ENCODE data around the gene SIAH2. TPM values are rescaled to one million over a fixed set of nuclear protein-coding genes. Genes with fewer than 3 reads are reported as not detected.

SIAH2 gene
- total and polyA plus RNA-seq, 9 of the 15 experiments (the other 6 are each of a cell fraction or from before 2014, with no cell fraction given): 4.8 to 39.0 (median 29.9) TPM

DNA sequence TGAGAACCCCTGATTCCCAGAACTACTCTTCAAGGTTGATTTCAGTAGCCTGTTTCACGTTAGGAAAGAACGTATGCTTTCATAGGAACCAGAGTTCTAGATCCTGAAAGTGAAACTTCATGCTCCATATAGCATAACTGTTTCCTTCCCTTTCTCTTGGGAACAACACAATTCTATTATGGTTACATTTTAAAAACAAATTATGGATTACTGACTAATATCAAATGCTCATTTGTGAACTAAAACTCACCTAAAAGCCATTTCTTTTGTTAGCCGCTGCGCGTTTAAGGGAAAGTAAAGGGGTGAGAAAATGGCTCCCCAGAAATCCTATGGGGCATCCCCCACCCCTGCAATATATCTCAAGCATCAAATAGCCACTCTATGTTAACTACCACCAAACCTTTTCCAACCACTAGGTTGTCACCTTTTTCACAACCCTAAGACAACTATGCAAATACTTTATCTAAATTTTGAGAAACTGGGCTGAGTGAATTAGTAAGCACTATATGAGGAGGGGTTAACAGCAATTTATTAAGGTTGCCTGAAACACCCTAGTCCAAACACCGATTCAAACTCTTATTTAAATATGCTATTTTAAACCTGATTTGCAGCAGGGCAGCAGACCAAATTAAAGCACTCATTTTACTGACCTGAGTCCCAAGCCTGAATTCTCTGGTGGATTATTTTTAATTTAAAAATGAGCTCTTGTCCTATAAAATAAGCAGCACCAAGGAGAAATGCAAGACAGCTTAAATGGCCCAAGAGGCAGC is 2.4 kb downstream of the SIAH2 start:
- Histone ChIP-seq H4K20me1 (replicated peaks; ENCODE audit: control insufficient read depth, insufficient read depth, low read length) (no peaks in the 10 kb centered on the region), H3K27me3 (ENCODE audit: control insufficient read depth in 2 of 2, insufficient read depth in 2 of 2, low read length in 2 of 2) (no peaks in the 10 kb centered on the region), H3K27ac (ENCODE audit: extremely low read depth, low read depth, low read length) (peak overlapping the region; percentile 84), H3K36me3 (ENCODE audit: control insufficient read depth, insufficient read depth, low read length) (peaks cover 44% of the 10 kb centered on the region), H3K9ac (ENCODE audit: insufficient read depth in 1 of 2, low read depth in 2 of 2, low read length in 2 of 2) (peak overlapping the region in 1 of 2 experiments; percentile 78; a peak in 2 of 4 replicates), H3K4me3 (peak overlapping the region; percentile 72), H2AFZ (ENCODE audit: low read depth, low read length) (no peak overlapping the region; the same call in 1 of the 2 replicates), H3K9me3 (replicated peaks; ENCODE audit: control insufficient read depth, insufficient read depth, low read depth, low read length) (no peaks in the 10 kb centered on the region), H3K4me1 (replicated peaks in 1 of 2; ENCODE audit: control insufficient read depth in 2 of 2, insufficient read depth in 2 of 2, low read length in 2 of 2) (peaks cover 20 to 21% of the 10 kb centered on the region in 2 experiments; a peak in 4 of 5 replicates), H3K4me2 (ENCODE audit: insufficient read depth, low read length) (peak overlapping the region; percentile 84), H3K79me2 (ENCODE audit: control insufficient read depth, insufficient read depth, low read length) (peaks cover 81% of the 10 kb centered on the region), H3K9me1 (ENCODE audit: control insufficient read depth, insufficient read depth, low read length) (no peaks in the 10 kb centered on the region)
- DNase-seq (ENCODE audit: extremely low read depth in 1 of 4, low spot score in 3 of 4) (no peak), ATAC-seq (peak; percentile 7; the same call in 2 of the 3 replicates), FAIRE-seq (no peak)
- TF ChIP-seq, protein P1, sequence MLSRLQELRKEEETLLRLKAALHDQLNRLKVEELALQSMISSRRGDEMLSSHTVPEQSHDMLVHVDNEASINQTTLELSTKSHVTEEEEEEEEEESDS (CRISPR knock-in tag; IDR thresholded peaks at IDR 0.05): no peak
- TF ChIP-seq U2AF2 (optimal IDR thresholded peaks at IDR 0.05; ENCODE audit: low read depth, low read length): no peak
- TF ChIP-seq, protein P2, sequence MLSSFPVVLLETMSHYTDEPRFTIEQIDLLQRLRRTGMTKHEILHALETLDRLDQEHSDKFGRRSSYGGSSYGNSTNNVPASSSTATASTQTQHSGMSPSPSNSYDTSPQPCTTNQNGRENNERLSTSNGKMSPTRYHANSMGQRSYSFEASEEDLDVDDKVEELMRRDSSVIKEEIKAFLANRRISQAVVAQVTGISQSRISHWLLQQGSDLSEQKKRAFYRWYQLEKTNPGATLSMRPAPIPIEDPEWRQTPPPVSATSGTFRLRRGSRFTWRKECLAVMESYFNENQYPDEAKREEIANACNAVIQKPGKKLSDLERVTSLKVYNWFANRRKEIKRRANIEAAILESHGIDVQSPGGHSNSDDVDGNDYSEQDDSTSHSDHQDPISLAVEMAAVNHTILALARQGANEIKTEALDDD (IDR thresholded peaks at IDR 0.05): peak; percentile 62
- peak; percentile 17; the same call in 1 of the 2 replicates for TF ChIP-seq PML (IDR thresholded peaks at IDR 0.05; ENCODE audit: low read length)
- no peak for TF ChIP-seq ZNF79 (CRISPR knock-in tag; IDR thresholded peaks at IDR 0.05; ENCODE audit: low read depth)
- no peak for TF ChIP-seq ZNF165 (CRISPR knock-in tag; IDR thresholded peaks at IDR 0.05; ENCODE audit: borderline replicate concordance)
- no peak for TF ChIP-seq ZNF830 (CRISPR knock-in tag; IDR thresholded peaks at IDR 0.05)
- peak; percentile 34 for TF ChIP-seq TBP (optimal IDR thresholded peaks at IDR 0.05; ENCODE audit: low read depth, low read length)
- TF ChIP-seq ADNP (tag; IDR thresholded peaks at IDR 0.05): no peak
- TF ChIP-seq NR4A1 (CRISPR knock-in tag; IDR thresholded peaks at IDR 0.05): no peak
- 0 out of 2 replicates have a peak, but pooled peaks have one; percentile 33 for TF ChIP-seq NR4A1 (tag; IDR thresholded peaks at IDR 0.05)
- no peak for TF ChIP-seq TSC22D4 (tag; IDR thresholded peaks at IDR 0.05)
- no peak for TF ChIP-seq ETV1 (tag; conservative IDR thresholded peaks at IDR 0.05; ENCODE audit: low read depth)
- POLR2A ChIA-PET: interaction anchor here (0.8 to 1.9 kb wide), 6 partner anchors 7 to 158 kb away, joined by 3 to 9 read pairs (median 3); partner anchors contain the start of gene SELENOT
- intact Hi-C loops (cut with micrococcal nuclease): loop anchor here (2.0 kb wide), 1 partner anchor 28 kb away; no protein-coding TSS in a partner anchor
- in situ Hi-C loops (cut with MboI): no loop called here
- no TSS peak for BruUV-seq (replicated peaks)
- CTCF ChIA-PET (ENCODE audit: low intra/inter-chr PET ratio): no interaction called here
- WGBS (ENCODE audit: insufficient coverage, low coverage, missing lambda C conversion rate): 21% methylated on average over 6 of the region's 6 CpGs
